ENCODE measurements around the gene P2RY4. TPM values are rescaled to one million over a fixed set of nuclear protein-coding genes. Genes with fewer than 3 reads are reported as not detected.
A peak's percentile ranks its signal among the peaks of the same experiment; 100 is the strongest.

The P2RY4 gene
- total RNA-seq, 1 donor: under 0.01 TPM

DNA sequence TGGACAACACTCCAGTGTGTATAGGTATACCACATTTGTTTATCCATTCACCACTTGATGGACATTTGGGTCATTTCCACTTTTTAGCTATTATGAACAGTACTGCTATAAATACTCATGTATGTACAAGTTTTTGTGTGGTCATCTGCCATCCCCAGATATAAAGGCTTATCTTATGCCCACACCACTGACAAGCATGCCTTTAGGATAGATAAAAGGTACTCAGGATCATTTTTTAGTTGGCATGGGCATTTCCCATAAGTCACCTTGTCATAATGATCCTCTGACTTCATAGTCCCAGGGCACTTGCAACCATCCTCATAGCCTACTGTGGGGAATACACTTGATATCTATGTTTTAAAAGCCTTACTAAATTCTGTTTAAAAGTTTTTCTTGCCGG is 19.3 kb downstream of the P2RY4 start:
- no peak overlapping the region for H3K27ac ChIP-seq (ENCODE audit: low read depth, low read length)
- H4K20me1 ChIP-seq (ENCODE audit: insufficient read depth, low read length): no peaks in the 10 kb centered on the region
- H3K36me3 ChIP-seq (ENCODE audit: insufficient read depth, low read length): no peaks in the 10 kb centered on the region
- H3K27me3 ChIP-seq (ENCODE audit: insufficient read depth, low read length): peaks cover 13% of the 10 kb centered on the region
- no peak for DNase-seq (ENCODE audit: insufficient read length, low spot score, missing footprints)
- no peaks in the 10 kb centered on the region for H3K9me3 ChIP-seq (ENCODE audit: low read depth, low read length)
- H3K79me2 ChIP-seq (ENCODE audit: insufficient read depth, low read length): no peaks in the 10 kb centered on the region
- no peak overlapping the region for H3K4me2 ChIP-seq (ENCODE audit: insufficient read depth, low read length)
- no peak overlapping the region for H2AFZ ChIP-seq (ENCODE audit: low read length)
- peaks cover 5% of the 10 kb centered on the region for H3K4me1 ChIP-seq (ENCODE audit: insufficient read depth, low read length)
- H3K4me3 ChIP-seq (ENCODE audit: insufficient read depth, low read length): no peak overlapping the region
- TF ChIP-seq, protein P1, sequence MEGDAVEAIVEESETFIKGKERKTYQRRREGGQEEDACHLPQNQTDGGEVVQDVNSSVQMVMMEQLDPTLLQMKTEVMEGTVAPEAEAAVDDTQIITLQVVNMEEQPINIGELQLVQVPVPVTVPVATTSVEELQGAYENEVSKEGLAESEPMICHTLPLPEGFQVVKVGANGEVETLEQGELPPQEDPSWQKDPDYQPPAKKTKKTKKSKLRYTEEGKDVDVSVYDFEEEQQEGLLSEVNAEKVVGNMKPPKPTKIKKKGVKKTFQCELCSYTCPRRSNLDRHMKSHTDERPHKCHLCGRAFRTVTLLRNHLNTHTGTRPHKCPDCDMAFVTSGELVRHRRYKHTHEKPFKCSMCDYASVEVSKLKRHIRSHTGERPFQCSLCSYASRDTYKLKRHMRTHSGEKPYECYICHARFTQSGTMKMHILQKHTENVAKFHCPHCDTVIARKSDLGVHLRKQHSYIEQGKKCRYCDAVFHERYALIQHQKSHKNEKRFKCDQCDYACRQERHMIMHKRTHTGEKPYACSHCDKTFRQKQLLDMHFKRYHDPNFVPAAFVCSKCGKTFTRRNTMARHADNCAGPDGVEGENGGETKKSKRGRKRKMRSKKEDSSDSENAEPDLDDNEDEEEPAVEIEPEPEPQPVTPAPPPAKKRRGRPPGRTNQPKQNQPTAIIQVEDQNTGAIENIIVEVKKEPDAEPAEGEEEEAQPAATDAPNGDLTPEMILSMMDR (IDR thresholded peaks at IDR 0.05; ENCODE audit: extremely low read depth, low read depth, low read length): no peak

DNA sequence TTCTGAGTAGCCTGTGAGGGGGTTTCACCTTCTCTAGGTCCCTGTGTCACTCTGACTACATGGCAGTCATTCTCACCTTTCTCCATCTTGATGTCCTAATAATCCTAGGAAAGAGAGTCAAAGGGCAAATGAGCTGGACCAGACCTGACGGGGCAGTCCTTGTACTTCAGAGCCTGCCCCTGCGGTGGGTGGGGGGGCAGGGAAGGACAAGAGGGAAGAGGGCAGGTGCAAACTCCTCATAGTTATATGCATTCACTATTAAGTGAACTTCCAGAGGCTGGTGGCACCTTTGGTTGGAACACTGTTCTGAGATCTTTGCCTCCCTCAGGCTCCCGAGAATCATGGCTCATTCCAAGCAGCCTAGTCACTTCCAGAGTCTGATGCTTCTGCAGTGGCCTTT is 25.6 kb downstream of the P2RY4 start, which contains the start of gene AWAT1:
AWAT1 (plus strand) TSS at position 301 of the 400 bp plus-strand sequence; CDS start at position 342, 41 bp downstream.
- TF ChIP-seq, protein P1 (IDR thresholded peaks at IDR 0.05; ENCODE audit: extremely low read depth, low read depth, low read length): no peak
- Histone ChIP-seq H3K4me2 (ENCODE audit: insufficient read depth, low read length) (no peak within 1 kb of the TSS), H4K20me1 (ENCODE audit: insufficient read depth, low read length) (peaks cover 3% of the 10 kb centered on the region), H3K9me3 (ENCODE audit: low read depth, low read length) (no peaks in the 10 kb centered on the region), H3K36me3 (ENCODE audit: insufficient read depth, low read length) (no peaks in the 10 kb centered on the region), H3K79me2 (ENCODE audit: insufficient read depth, low read length) (no peaks in the 10 kb centered on the region), H3K27ac (ENCODE audit: low read depth, low read length) (no peak within 1 kb of the TSS), H3K27me3 (ENCODE audit: insufficient read depth, low read length) (peaks cover 20% of the 10 kb centered on the region), H3K4me1 (ENCODE audit: insufficient read depth, low read length) (no peaks in the 10 kb centered on the region), H3K4me3 (ENCODE audit: insufficient read depth, low read length) (no peak within 1 kb of the TSS), H2AFZ (ENCODE audit: low read length) (no peak within 1 kb of the TSS)
- DNase-seq (ENCODE audit: insufficient read length, low spot score, missing footprints): no peak

DNA sequence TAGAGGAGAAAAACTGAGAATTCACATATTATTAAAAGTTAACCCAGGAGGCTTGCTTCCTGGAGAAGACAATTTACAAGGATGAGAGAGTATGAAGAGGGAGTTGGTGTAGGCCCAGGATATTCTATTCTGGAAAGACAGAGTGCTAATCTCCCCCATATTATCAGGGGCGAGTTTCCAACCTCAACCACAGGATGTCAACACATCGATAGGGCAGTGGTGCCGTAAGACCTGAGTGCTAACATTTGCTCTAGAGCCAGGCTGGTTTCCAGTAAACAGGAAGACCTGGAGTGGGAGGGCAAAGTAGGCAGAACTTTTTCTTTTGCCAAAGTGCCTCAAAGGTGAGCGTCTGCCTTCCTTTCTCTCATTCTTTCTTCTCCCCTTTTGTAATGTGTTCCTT is 28.3 kb downstream of the P2RY4 start:
- TF ChIP-seq, protein P1 (IDR thresholded peaks at IDR 0.05; ENCODE audit: extremely low read depth, low read depth, low read length): no peak
- Histone ChIP-seq H3K27me3 (ENCODE audit: insufficient read depth, low read length) (peaks cover 21% of the 10 kb centered on the region), H3K4me2 (ENCODE audit: insufficient read depth, low read length) (no peak overlapping the region), H3K79me2 (ENCODE audit: insufficient read depth, low read length) (no peaks in the 10 kb centered on the region), H3K9me3 (ENCODE audit: low read depth, low read length) (no peaks in the 10 kb centered on the region), H3K27ac (ENCODE audit: low read depth, low read length) (no peak overlapping the region), H2AFZ (ENCODE audit: low read length) (peak overlapping the region; percentile 10), H3K4me1 (ENCODE audit: insufficient read depth, low read length) (no peaks in the 10 kb centered on the region), H3K4me3 (ENCODE audit: insufficient read depth, low read length) (no peak overlapping the region), H4K20me1 (ENCODE audit: insufficient read depth, low read length) (peaks cover 3% of the 10 kb centered on the region), H3K36me3 (ENCODE audit: insufficient read depth, low read length) (no peaks in the 10 kb centered on the region)
- no peak for DNase-seq (ENCODE audit: insufficient read length, low spot score, missing footprints)

DNA sequence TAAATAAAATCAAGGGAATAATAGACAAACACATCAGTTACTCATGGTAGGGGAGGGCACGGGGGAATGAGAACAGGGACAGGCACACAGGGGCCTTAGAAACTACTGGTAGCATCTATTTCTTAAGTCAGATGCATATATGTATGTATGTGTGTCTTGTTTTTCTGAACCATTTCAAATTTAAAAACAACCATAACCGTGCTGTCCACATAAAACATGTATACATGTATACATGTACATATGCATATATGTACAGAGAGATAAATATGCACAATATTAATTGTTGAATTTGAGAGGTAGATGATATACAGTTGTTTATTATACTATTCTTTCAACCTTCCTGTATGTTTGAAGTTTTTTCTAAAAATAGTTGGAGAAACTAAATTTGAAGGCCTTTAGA is 33.3 kb downstream of the P2RY4 start:
- H3K27me3 ChIP-seq (ENCODE audit: insufficient read depth, low read length): peaks cover 13% of the 10 kb centered on the region
- H3K36me3 ChIP-seq (ENCODE audit: insufficient read depth, low read length): no peaks in the 10 kb centered on the region
- no peak for DNase-seq (ENCODE audit: insufficient read length, low spot score, missing footprints)

More for the DNA sequence above, 33.3 kb downstream of the P2RY4 start:
- no peak overlapping the region for H2AFZ ChIP-seq (ENCODE audit: low read length)
- no peak overlapping the region for H3K27ac ChIP-seq (ENCODE audit: low read depth, low read length)
- no peaks in the 10 kb centered on the region for H3K4me1 ChIP-seq (ENCODE audit: insufficient read depth, low read length)
- no peaks in the 10 kb centered on the region for H3K79me2 ChIP-seq (ENCODE audit: insufficient read depth, low read length)
- H4K20me1 ChIP-seq (ENCODE audit: insufficient read depth, low read length): peaks cover under 1% of the 10 kb centered on the region
- TF ChIP-seq, protein P1 (IDR thresholded peaks at IDR 0.05; ENCODE audit: extremely low read depth, low read depth, low read length): no peak
- H3K9me3 ChIP-seq (ENCODE audit: low read depth, low read length): no peaks in the 10 kb centered on the region
- no peak overlapping the region for H3K4me2 ChIP-seq (ENCODE audit: insufficient read depth, low read length)
- H3K4me3 ChIP-seq (ENCODE audit: insufficient read depth, low read length): no peak overlapping the region
